ENCODE measurements around the gene GEMIN7. TPM values are rescaled to one million over a fixed set of nuclear protein-coding genes. Genes with fewer than 3 reads are reported as not detected.

Gene GEMIN7
- total RNA-seq, 4 donors from 2014 or later = 3.0 to 21.1 (median 15.9) TPM

DNA sequence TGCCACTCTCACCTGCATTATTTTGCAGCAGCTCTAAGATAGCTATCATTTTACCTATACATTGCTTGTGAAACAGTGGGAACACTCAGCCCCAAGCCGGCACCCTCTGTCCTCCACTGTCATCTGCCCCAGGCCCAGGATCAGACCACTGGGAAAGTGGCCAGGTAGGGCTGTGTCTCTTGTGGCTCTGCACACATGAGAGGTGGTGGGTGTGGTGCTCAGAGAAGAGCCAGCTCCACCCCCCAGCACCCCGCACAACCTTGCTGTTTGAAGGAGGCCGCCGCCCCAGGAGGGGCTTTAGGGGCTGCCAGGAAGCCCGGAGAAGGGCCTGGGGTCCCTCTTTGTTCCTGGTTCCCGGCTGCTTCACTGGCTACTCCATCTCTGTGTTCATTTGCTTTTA lies 40.5 kb downstream of the GEMIN7 start:
- Histone ChIP-seq H3K36me3 (no peaks in the 10 kb centered on the region), H3K4me3 (no peak overlapping the region), H3K4me1 (peaks cover 12 to 59% (median 38%) of the 10 kb centered on the region in 4 donors), H3K9me3 (no peaks in the 10 kb centered on the region), H3K27me3 (no peaks in the 10 kb centered on the region), H3K27ac (peak overlapping the region in 2 of 4 donors; percentile 68 to 69)
- no peak for DNase-seq
- TF ChIP-seq EP300 (IDR thresholded peaks at IDR 0.05; ENCODE audit: low read depth) (no peak), POLR2A (IDR thresholded peaks at IDR 0.05) (no peak), POLR2AphosphoS5 (IDR thresholded peaks at IDR 0.05) (no peak), CTCF (IDR thresholded peaks at IDR 0.05) (no peak)
- intact Hi-C loops (cut with DNase I; ENCODE audit: low total_unique reads) (loop anchor here (5.0 kb wide), 1 partner anchor 978 kb away; no protein-coding TSS in a partner anchor), in situ Hi-C loops (cut with MboI; ENCODE audit: low pct_ligation_motif_present in 1 of 4, low pct_unique_long_range_greater_than_20kb in 1 of 4, low sequenced_read_pairs in 3 of 4) (no loop called here)
- 59 to 60% methylated on average over 1 to 6 of the region's 6 CpGs for WGBS, 2 donors (ENCODE audit: low coverage in 1 of 2)

DNA sequence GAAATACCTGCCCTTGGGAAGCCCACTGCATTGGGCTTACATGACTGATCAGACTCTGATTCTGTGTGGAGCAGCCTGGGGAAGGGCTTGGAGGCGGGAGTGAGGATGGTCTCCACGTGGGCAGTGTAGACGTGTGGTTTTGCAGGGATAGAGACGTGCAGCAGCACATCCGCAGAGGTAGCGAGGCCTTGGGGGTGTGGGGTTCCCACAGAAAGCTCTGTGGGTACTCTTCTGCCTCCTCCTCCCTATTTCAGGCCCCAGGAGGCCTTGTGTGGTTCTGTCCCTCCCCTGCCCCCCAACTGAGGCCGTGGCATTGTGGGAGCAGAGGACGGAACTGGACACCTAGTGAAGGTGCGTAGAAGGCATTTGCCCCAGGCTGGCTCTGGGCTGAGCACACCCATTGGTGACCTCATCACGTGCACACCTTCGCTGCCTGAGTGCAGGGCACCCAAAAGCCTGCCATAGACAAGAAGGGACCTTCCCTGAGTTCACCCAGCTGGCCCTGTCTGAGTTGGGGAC lies 42.8 kb downstream of the GEMIN7 start:
- TF ChIP-seq POLR2AphosphoS5 (IDR thresholded peaks at IDR 0.05) (no peak), EP300 (IDR thresholded peaks at IDR 0.05; ENCODE audit: low read depth) (no peak), POLR2A (IDR thresholded peaks at IDR 0.05) (no peak), CTCF (IDR thresholded peaks at IDR 0.05) (no peak)
- in situ Hi-C loops (cut with MboI; ENCODE audit: low pct_ligation_motif_present in 1 of 4, low pct_unique_long_range_greater_than_20kb in 1 of 4, low sequenced_read_pairs in 3 of 4) = no loop called here

DNA sequence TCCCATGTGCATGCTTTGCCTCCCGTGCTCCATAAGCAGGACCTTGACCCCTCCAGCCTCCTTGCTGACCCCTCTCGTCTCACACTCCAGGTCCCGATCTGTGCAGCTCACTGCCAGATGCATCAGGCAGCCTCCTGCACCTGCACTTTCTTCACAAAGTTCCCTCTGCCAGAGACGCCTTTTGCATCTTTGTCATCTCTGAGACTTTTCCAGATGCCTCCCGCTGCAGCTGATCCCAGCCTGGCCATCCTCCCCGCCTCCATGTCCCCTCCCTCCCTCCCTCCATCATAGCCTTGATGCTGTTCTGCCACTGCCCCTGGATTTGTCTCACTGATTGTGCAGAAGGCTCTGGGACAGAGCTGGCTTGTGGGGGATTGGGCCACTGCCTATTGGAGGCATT lies 43.8 kb downstream of the GEMIN7 start:
- peaks cover 13 to 45% (median 25%) of the 10 kb centered on the region in 4 donors for H3K4me1 ChIP-seq
- H3K4me3 ChIP-seq = no peak overlapping the region
- in situ Hi-C loops (cut with MboI; ENCODE audit: low pct_ligation_motif_present in 1 of 4, low pct_unique_long_range_greater_than_20kb in 1 of 4, low sequenced_read_pairs in 3 of 4) = no loop called here
- DNase-seq = no peak
- H3K27me3 ChIP-seq = no peaks in the 10 kb centered on the region
- no peaks in the 10 kb centered on the region for H3K36me3 ChIP-seq
- H3K9me3 ChIP-seq = no peaks in the 10 kb centered on the region
- H3K27ac ChIP-seq = no peak overlapping the region
- TF ChIP-seq EP300 (IDR thresholded peaks at IDR 0.05; ENCODE audit: low read depth) = no peak
- TF ChIP-seq CTCF (IDR thresholded peaks at IDR 0.05) = no peak
- TF ChIP-seq POLR2AphosphoS5 (IDR thresholded peaks at IDR 0.05) = no peak
- TF ChIP-seq POLR2A (IDR thresholded peaks at IDR 0.05) = no peak
- 75 to 93% methylated on average over 5 to 6 of the region's 6 CpGs for WGBS, 2 donors (ENCODE audit: low coverage in 1 of 2)
- intact Hi-C loops (cut with DNase I; ENCODE audit: low total_unique reads) = no loop called here

More for the DNA sequence above, 42.8 kb downstream of the GEMIN7 start:
- 72% methylated on average over 11 of the region's 11 CpGs; no CpG with 5 or more reads in 1 of the 2 donors for WGBS, 2 donors (ENCODE audit: low coverage in 1 of 2)
- peak overlapping the region in 1 of 4 donors; percentile 35 for H3K27ac ChIP-seq
- H3K36me3 ChIP-seq = no peaks in the 10 kb centered on the region
- H3K4me3 ChIP-seq = no peak overlapping the region
- H3K4me1 ChIP-seq = peaks cover 16 to 55% (median 34%) of the 10 kb centered on the region in 4 donors
- intact Hi-C loops (cut with DNase I; ENCODE audit: low total_unique reads) = no loop called here
- H3K27me3 ChIP-seq = no peaks in the 10 kb centered on the region
- no peak for DNase-seq
- no peaks in the 10 kb centered on the region for H3K9me3 ChIP-seq

DNA sequence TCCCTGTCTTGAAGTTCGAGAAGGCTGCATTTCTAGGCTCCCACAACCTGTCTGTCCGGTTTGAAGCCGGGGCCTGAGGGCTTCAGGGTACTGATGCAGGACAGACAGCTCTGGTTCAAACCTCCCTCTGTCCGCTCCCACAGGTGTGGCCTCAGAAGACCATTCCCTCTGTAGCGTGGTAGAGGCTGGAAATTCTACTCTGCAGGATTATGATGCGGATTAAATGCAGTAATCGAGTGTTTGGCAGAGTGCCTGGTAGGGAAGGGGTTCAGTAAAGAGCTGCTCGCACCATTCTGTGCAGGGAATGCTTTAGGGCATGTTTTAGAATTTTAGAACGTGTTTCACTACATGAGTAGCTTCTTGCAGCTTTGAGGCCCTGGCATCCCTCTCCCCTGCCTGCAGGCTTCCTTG lies 44.4 kb downstream of the GEMIN7 start:
- Histone ChIP-seq H3K27ac (no peak overlapping the region), H3K4me1 (peaks cover 13 to 39% (median 19%) of the 10 kb centered on the region in 4 donors), H3K36me3 (no peaks in the 10 kb centered on the region), H3K9me3 (no peaks in the 10 kb centered on the region), H3K4me3 (no peak overlapping the region), H3K27me3 (no peaks in the 10 kb centered on the region)
- WGBS, 2 donors (ENCODE audit: low coverage in 1 of 2) = 48% methylated on average over 9 of the region's 9 CpGs; no CpG with 5 or more reads in 1 of the 2 donors
- no peak for DNase-seq
- in situ Hi-C loops (cut with MboI; ENCODE audit: low pct_ligation_motif_present in 1 of 4, low pct_unique_long_range_greater_than_20kb in 1 of 4, low sequenced_read_pairs in 3 of 4) = no loop called here
- TF ChIP-seq POLR2AphosphoS5 (IDR thresholded peaks at IDR 0.05) (no peak), POLR2A (IDR thresholded peaks at IDR 0.05) (no peak), EP300 (IDR thresholded peaks at IDR 0.05; ENCODE audit: low read depth) (no peak), CTCF (IDR thresholded peaks at IDR 0.05) (no peak)
- intact Hi-C loops (cut with DNase I; ENCODE audit: low total_unique reads) = no loop called here

Measured in transverse colon (tissue), 4 donors.